K562 (cell line): ENCODE data around the gene GP1BA. TPM values are rescaled to one million over a fixed set of nuclear protein-coding genes. Genes with fewer than 3 reads are reported as not detected.
A peak's percentile ranks its signal among the peaks of the same experiment; 100 is the strongest.

Experiments
- ASH1L ChIP-seq: fragments of 450-650 bp; IDR thresholded peaks from 2 replicates; pipeline ENCODE4 v1.6.1; 2018; ENCODE audit warnings: borderline replicate concordance, mild to moderate bottlenecking, low read depth; ENCODE audit not compliant: partially characterized antibody
- BCL6 ChIP-seq: fragments of 250-450 bp; sonication (Bioruptor Pico); IDR thresholded peaks from 2 replicates; pipeline ENCODE4 v1.4.0; 2020
- GATAD2B ChIP-seq: fragments of 450-650 bp; IDR thresholded peaks from 2 replicates; pipeline ENCODE4 v1.6.1; 2017; ENCODE audit warnings: mild to moderate bottlenecking, borderline replicate concordance
- HINFP ChIP-seq: fragments of 450-650 bp; conservative IDR thresholded peaks from 2 replicates; pipeline ENCODE4 v1.6.1; 2016; ENCODE audit warnings: missing genetic modification characterization, low read depth, mild to moderate bottlenecking, control low read depth, missing compliant biosample characterization
- NRF1 ChIP-seq, 2 experiments: fragments of 450-650 bp; IDR thresholded peaks in 1 of 2; conservative IDR thresholded peaks in 1 of 2; 2 replicates each; pipeline ENCODE4 v1.6.1; 2014; ENCODE audit warnings: mild to moderate bottlenecking in 2 of 2
- PHB2 ChIP-seq: fragments of 450-650 bp; IDR thresholded peaks from 2 replicates; pipeline ENCODE4 v1.6.1; 2017; ENCODE audit warnings: low read depth
- PHF20 ChIP-seq: fragments of 450-650 bp; IDR thresholded peaks from 2 replicates; pipeline ENCODE4 v1.6.1; 2018; ENCODE audit not compliant: partially characterized antibody
- PREB ChIP-seq: sonication (generic); formaldehyde crosslinking; IDR thresholded peaks from 2 replicates; pipeline ENCODE4 v1.8.1; 2023; ENCODE audit warnings: mild to moderate bottlenecking, missing genetic modification reagents
- REST ChIP-seq, 2 experiments: fragments of 450-650 bp; formaldehyde crosslinking in 1 of 2; IDR thresholded peaks; 2 replicates each; pipeline versions ENCODE4 v1.4.0 to v1.6.1; 2014 to 2020; ENCODE audit warnings: mild to moderate bottlenecking in 2 of 2, borderline replicate concordance in 1 of 2, low read depth in 1 of 2
- SUPT5H ChIP-seq: fragments of 450-650 bp; IDR thresholded peaks from 2 replicates; pipeline ENCODE4 v1.6.1; 2016
- TEAD2 ChIP-seq: fragments of 450-650 bp; IDR thresholded peaks from 2 replicates; pipeline ENCODE4 v1.6.1; 2016; ENCODE audit warnings: missing genetic modification characterization, control low read depth, missing compliant biosample characterization
- TFE3 ChIP-seq: fragments of 450-650 bp; formaldehyde crosslinking; IDR thresholded peaks from 2 replicates; pipeline ENCODE4 v1.4.0; 2020; ENCODE audit warnings: mild to moderate bottlenecking, mixed read lengths
- ZNF766 ChIP-seq: fragments of 200-800 bp; sonication (Bioruptor generic); conservative IDR thresholded peaks from 2 replicates; pipeline ENCODE4 v1.6.1; 2016; ENCODE audit warnings: missing genetic modification characterization, missing compliant biosample characterization
- polyA plus RNA-seq, 8 experiments: library from polyadenylated mRNA; depleted of rRNA in 4 of 8; stranded (reverse) in 5 of 8; unstranded in 3 of 8; fragments of >200 nt; fragmentation: Nextera tagmentation in 2 of 8; fragmentation: Illumina TruSeq in 1 of 8; extraction: Ambion mirVana in 2 of 8; extraction: Trizol in 1 of 8; gene quantifications; 2 replicates each; pipeline versions ENCODE4 v1.2.1 to v1.2.3, GENCODE V29; 2011 to 2014; ENCODE audit warnings: inconsistent platforms in 1 of 8, missing spikeins in 1 of 8
- total RNA-seq, 7 experiments: library from RNA; depleted of rRNA in 6 of 7; stranded (reverse); fragments of >200 nt in 6 of 7; fragmentation: Illumina TruSeq in 2 of 7; extraction: Trizol in 2 of 7; gene quantifications; 2 replicates each; pipeline versions ENCODE4 v1.2.1 to v1.2.3, GENCODE V29; 2011 to 2021; ENCODE audit warnings: low replicate concordance in 1 of 7

Gene GP1BA
- total and polyA plus RNA-seq, 9 of the 15 experiments (the other 6 are each of a cell fraction or from before 2014, with no cell fraction given), result 0.01 TPM; not detected in 8

GRCh38 chr17:4908711-4909496 lies 23.2 kb upstream of the GP1BA start (continued):
- no peak for TF ChIP-seq HINFP
- no peak for TF ChIP-seq PREB (CRISPR knock-in tag)
- peak; percentile 20 for TF ChIP-seq ASH1L
- no peak for TF ChIP-seq TEAD2 (tag)
- peak; percentile 30 to 41; a peak in 2 of 4 replicates for TF ChIP-seq NRF1 (conservative IDR thresholded peaks at IDR 0.05 in 1 of 2, IDR thresholded peaks at IDR 0.05 in 1 of 2)
- peak; percentile 77 for TF ChIP-seq REST (IDR thresholded peaks at IDR 0.05; ENCODE audit: borderline replicate concordance)
- no peak for TF ChIP-seq REST (CRISPR knock-in tag; IDR thresholded peaks at IDR 0.05; ENCODE audit: low read depth)
- TF ChIP-seq PHB2, result peak; percentile 69
- no peak for TF ChIP-seq ZNF766
- TF ChIP-seq BCL6 (CRISPR knock-in tag), result no peak
- peak; percentile 40 for TF ChIP-seq PHF20
- TF ChIP-seq TFE3 (CRISPR knock-in tag), result no peak
- no peak for TF ChIP-seq GATAD2B
- peak; percentile 42; the same call in 1 of the 2 replicates for TF ChIP-seq SUPT5H
